NCI-H1436 (cell line): ENCODE results near the gene TBC1D25.

Experiments used
- DNase-seq: peaks from one replicate; lab custom pipeline; 2025; lab: John Stamatoyannopoulos, UW

The TBC1D25 gene, protein sequence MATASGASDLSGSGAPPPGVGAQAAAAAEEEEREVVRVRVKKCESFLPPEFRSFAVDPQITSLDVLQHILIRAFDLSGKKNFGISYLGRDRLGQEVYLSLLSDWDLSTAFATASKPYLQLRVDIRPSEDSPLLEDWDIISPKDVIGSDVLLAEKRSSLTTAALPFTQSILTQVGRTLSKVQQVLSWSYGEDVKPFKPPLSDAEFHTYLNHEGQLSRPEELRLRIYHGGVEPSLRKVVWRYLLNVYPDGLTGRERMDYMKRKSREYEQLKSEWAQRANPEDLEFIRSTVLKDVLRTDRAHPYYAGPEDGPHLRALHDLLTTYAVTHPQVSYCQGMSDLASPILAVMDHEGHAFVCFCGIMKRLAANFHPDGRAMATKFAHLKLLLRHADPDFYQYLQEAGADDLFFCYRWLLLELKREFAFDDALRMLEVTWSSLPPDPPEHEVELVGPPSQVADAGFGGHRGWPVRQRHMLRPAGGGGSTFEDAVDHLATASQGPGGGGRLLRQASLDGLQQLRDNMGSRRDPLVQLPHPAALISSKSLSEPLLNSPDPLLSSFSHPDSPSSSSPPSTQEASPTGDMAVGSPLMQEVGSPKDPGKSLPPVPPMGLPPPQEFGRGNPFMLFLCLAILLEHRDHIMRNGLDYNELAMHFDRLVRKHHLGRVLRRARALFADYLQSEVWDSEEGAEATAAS

DNA sequence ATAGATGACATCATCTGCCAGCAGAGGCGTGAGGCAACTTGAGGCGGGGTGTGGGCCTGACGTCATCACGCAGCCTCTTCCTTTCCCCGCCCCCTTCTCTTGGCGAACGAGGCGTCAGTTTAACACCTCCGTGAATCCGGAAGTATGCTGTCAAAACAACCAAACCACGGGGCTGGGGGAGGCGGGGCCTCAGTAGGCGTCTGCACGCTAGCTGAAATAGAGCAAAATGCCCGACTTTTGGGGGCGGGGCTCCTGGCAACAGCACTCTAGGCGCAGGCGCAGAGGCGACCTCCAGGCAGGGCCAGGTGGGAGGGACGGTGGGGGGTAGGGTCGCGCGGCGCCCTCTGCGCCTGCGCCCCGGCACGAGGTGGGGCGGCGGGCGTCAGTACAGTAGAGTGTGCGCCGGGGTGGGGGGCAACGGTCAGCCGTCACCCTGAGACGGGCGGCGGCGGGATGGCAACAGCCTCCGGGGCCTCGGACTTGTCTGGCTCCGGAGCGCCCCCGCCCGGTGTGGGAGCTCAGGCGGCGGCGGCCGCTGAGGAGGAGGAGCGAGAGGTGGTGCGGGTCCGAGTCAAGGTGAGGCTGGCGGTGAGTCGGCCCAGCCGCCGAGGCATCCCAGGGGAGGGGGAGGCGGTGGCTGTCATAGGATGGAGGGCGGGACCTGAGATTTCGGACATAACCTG lies at the start of gene TBC1D25:
Gene TBC1D25, plus strand, starts transcription at position 370 of the 683 bp plus-strand sequence. Its CDS starts 84 bp downstream, at position 454.
- DNase-seq = peak; percentile 95

DNA sequence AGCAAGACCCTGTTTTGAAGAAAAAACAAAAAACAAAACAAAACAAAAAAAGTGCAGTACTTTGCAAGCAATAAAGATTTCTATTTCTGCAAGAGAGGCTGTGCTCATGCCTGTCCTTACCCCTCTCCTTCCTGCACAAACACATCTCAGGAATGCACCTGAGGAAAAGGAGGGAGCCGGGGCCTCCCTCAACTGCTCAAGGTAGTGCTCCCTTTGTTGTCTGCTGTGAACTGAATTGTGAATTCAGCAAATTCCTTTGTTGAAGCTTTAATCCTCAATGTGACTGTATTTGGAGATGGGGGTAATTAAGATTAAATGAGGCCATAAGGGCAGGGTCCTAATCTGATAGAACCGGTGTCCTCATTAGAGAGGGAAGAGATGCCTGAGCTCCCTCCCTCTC lies 49.6 kb upstream of the TBC1D25 start:
- no peak for DNase-seq

DNA sequence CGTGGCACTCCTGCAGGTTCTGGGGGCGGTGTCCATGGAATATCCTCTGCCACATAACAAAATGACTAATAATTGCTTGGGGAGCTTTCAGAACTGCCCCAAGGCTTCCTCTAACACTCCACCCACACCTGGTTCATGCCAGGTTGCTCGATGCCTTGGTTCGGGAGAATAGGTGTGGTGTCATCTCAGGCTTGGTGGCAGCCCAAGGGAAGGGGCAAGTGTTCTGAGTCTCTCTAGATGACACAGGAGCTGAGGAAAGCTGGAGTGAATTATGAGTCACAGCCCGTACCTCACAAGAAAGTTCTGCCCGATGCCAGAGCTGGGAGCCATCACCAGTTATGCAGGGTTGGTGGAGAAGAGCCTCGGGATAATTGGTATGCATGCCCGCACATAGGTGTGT lies 48.9 kb upstream of the TBC1D25 start:
- DNase-seq = no peak

DNA sequence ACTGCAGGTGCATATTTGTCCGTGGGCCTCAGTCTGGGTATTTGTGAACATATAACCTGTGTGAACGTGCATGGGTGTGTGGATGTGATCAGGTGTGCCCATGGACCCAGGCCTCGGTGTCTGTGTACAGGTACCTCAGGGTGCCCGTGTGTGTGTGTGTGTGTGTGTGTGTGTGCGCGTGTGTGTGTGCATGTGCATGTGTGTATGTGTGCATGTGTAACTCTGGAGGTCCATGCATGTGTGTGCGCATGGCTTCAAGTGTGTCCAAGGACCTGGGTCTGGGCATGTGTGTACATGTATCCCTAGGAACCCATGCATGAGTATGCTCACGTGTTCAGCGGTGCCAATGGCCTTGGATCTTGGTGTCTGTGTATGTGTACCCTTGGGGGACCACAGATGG lies 47.7 kb upstream of the TBC1D25 start:
- no peak for DNase-seq

DNA sequence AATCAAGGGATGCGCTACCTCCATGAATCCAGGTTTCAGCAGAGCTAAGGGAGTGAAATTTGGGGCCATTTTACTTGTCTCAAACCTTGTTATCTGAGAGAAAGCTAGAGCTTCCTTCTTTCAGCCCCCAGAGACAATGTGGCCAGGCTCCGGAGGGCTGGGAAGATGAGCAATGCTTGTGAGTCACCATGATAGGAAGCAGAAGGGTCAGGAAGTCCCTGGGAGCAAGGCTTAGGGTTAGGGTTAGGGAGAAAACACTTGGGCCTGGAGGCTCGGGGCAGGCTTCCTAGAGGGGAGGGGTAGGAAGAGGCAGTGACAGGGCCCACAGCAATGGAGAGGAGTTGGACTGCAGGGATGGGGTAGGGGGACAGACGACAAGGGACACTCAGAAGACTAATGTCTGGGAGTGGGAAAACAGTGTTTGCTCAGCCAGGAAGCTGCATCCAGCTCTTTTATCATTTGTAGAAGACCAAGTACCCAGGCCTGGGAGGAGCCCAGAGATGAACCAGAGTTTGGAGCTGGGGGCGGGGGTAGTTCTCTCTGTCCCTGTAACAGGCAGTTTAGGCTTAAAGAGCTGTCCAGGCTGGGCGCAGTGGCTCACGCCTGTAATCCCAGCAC lies 47.1 kb upstream of the TBC1D25 start:
- DNase-seq = no peak

DNA sequence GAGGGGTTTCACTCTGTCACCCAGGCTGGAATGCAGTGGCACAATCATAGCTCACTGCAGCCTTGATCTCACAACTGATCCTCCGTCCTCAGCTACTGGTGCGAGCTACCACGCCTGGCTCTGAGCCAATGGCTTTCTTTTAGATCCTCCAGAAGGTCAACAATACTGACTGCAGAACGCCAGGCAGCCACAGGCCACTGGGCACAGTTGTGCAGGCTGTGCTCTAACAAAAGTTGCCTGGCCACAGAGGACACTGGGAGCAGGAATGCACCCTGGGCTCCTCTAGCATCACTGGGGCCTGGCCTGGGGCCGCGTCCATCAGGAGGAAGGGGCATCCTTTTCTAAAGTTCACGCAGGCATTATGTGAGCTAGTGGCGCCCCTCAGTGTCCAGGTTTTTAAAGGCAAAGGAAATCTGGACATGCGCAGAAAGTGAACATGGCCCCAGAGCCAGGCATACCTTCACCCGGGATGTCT lies 45.6 kb upstream of the TBC1D25 start:
- DNase-seq = no peak

DNA sequence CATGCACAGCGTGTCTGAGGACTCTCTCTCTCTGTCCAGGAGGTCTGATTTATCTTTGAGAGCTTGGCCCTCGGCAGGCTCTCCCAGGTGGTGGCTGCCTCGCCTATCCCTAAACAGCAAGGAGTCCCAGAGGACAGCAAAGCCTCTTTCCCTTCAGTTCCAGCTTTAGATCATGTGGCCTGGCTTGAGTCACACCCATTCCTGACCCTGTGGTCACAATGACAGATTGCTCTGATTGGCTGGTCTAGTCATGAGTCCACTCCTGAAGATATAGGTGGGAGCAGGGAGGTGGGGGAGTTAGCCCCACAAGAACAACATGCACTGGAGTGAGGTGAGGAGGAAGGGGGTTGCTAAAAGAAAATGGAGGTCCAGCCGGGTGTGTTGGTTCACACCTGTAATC lies 42.9 kb upstream of the TBC1D25 start:
- DNase-seq = no peak

DNA sequence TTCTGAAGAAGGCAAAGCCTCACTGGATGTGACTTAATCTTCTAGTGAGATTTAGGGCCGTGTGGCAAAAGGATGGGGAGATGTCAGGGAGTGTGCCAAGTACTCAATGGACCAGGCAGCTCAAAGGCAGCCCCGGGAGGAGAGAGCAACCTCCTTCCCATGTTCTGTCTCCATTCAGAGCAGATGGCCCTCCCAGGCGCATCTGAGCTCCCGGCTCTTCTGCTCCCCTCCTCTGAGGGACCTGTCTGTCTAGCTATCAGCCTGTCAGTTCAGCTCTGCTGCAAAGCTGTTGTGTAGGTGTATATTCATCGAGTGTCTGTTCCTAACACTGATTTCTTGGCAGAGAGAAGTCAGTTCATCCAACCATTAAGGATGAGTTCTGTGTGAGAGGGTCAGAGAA lies 41.6 kb upstream of the TBC1D25 start:
- DNase-seq = no peak

DNA sequence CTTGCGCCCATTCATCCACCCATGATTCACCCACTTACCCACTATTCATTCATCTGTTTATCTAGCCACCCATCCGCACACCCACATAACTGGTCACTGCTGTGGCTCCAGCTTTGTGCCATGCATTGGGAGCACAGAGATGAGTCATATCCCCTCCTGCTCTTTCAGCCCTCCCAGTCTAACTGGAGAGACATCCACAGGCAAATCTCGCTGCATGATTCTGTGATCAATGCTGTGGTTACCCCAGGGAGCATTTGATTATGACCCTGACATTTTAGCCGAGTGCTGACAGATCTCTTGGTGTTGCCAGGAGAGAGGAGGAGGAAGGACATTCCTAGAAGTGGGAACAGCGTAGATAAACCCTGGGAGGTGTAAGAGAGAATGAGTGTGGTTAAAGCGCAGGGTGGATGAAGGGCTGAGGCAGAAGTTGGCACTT lies 41.1 kb upstream of the TBC1D25 start:
- DNase-seq = no peak

DNA sequence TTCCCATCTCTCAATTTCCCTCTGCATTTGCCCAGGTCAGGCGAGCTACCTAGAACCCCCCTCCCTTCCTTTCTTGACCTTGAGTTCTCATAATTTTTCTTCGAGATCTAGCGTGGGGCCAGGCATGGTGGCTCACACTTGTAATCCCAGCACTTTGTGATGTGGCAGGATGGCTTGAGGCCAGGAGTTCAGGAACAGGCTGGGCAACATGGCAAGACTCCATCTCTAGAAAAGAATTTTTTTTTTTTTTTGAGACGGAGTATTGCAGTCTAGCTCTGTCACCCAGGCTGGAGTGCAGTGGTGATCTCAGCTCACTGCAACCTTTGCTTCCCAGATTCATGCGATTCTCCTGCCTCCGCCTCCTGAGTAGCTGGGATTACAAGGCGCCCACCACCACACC lies 35.3 kb upstream of the TBC1D25 start:
- no peak for DNase-seq

DNA sequence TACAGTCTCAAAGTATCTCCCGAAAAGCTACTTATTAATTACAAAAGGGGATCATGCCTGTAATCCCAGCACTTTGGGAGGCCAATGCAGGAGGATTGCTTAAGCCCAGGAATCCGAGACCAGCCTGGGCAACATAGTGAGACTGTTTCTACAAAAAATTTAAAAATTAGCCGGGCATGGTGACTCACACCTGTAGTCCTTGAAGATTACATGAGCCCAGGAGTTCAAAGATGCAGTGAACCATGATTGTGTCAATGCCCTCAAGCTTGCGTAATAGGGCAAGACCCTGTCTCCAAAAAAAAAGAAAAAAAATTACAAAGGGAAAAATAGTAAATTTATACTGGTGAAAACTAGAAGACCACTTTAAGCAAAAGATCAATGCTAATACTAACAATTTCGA lies 34.0 kb upstream of the TBC1D25 start:
- DNase-seq = no peak

DNA sequence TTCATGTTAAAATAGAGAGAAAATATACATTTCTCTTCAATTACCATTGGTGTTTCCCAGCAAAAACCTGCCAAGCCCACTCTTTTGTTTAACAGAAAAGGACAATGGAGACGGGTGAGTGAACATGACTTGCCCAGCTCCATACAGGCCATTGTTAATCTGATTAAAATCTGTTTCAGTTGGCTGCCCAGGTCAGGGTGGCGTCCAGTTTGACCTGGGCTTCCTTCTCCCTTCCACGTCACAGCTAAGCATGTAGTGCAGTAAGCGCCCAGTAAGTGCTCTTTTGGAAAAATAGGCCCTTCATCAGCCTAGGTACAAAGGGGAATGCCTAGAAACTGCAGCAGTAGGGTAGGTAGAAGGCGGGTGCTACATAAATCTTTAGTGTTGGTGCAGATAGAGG lies 32.3 kb upstream of the TBC1D25 start:
- no peak for DNase-seq

DNA sequence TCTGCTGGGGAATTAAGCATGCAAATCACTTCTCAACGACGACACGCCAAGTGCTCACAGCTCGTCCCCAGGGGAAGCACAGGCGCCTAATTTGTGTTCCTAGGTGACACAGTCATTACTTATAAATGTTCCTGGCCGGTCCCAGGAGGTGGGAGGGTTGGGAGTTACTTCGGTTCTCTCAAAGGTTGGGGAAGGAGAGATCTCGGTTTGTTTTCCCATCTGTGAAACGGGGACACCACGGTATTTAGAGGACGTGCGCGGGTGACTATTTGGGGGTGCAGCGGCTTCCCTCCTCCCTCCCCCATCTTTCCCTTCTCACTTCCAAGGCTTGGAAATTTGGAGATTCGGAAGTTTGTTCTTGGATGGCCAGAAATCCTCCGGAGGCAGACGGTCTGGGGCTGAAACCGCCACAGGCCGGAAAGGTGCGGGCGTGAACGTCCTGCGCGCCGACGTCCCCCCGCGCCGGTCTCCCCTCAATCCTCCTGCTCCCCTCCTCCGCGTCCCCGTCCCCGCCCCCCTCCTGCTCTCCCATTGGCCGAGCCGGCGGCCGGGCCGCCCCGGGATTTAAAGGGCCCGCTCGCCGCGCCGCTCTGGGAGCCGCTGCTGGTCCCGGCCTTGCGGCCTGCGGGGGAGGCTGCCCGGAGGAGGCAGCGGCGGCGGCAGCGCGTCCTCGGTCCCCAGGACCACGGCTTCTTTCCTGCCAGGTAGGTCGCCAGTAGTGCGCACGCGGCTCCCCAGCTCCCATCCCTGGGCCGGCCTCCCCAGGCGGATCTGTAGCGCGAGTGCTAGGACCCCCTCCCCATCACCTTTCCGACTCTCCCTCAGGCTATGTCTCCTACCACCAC lies 30.9 kb upstream of the TBC1D25 start, which contains the start of gene PORCN:
Gene PORCN, plus strand, starts transcription at position 593 of the 845 bp plus-strand sequence. CDS start 829 bp downstream, outside the sequence.
- DNase-seq = peak; percentile 76

DNA sequence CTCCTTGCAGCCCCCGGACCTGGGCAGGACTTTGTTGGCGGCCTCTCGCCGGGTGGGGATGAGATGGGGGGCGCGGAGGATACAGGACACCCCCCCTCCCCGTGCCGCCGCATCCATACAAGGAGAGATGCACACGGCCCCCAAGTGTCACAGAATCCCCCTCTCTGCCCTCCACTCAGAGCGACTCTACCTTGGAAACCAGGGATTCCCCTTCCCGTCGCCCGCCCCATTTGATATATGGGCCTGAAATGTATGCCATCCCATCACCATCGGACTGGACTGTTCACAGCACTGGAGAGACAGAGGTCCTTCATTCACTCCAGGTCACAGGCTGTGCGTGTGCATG lies 30.3 kb upstream of the TBC1D25 start:
- DNase-seq = no peak

DNA sequence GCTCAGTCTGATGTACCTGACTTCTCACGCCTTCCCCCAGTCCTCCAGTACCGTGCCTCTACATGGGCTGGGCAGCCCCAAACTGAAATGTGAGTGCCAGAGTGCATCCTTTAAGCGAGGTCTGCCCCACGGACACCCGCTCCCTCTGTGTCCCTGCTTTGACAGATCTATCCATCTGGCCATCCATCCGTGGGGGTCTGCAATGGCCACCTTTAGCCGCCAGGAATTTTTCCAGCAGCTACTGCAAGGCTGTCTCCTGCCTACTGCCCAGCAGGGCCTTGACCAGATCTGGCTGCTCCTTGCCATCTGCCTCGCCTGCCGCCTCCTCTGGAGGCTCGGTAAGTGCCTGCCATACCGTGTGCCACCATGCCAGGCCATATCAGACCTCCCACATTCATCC lies 29.9 kb upstream of the TBC1D25 start:
- DNase-seq = no peak

DNA sequence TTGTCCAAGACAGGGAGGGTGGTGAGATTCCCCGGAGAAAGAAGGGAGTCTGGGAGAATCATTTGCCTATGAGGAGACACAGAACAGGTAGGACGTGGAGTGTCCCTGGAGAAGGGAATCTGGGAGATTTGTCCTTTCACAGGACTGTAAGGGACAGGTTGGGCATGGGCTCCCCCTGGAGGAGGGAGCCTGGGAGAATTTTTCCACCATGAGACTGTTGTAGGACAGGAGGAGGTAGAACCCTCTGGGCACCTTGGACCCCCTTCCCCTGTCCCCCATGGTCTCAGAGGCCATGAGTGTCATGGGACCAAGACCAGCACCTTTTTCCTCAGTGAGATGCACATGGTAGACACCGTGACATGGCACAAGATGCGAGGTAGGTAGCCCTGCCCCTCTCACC lies 28.0 kb upstream of the TBC1D25 start:
- DNase-seq = peak; percentile 1

DNA sequence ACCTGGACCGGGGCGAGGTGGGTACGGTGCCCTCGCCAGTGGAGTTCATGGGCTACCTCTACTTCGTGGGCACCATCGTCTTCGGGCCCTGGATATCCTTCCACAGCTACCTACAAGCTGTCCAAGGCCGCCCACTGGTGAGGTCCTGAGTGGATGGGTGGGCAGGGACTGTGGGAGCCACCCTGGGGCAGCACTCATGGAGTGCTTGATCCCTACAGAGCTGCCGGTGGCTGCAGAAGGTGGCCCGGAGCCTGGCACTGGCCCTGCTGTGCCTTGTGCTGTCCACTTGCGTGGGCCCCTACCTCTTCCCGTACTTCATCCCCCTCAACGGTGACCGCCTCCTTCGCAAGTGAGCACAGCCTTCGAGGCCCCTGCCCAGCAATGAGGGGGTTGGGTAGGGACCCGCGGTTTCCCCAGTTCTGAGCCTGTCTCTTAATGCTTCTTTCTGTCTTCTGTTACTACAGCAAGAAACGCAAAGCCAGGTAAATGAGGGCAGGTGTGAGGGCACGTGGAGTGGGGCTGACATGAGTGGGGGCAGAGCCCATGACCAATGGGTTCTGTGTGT lies 27.1 kb upstream of the TBC1D25 start:
- no peak for DNase-seq

DNA sequence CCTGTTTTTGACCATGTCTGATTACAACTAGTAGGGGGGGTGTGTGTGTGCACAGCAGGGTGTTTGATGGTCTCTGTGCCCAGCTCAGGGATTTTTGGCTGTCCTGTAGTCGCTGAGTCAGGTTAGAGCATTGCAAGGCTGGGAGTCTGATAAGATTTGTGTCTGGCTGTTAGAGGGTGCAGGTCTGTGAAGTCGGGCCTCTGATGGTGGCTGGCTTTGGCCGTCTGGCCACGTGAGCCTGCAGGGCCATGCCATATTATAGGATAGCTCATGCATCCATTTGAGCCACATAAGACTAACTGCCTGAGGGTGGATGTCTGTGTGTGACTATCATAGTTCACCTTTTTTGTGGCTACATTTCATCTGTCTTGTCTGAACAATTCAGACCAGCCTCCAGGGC lies 25.8 kb upstream of the TBC1D25 start:
- no peak for DNase-seq

DNA sequence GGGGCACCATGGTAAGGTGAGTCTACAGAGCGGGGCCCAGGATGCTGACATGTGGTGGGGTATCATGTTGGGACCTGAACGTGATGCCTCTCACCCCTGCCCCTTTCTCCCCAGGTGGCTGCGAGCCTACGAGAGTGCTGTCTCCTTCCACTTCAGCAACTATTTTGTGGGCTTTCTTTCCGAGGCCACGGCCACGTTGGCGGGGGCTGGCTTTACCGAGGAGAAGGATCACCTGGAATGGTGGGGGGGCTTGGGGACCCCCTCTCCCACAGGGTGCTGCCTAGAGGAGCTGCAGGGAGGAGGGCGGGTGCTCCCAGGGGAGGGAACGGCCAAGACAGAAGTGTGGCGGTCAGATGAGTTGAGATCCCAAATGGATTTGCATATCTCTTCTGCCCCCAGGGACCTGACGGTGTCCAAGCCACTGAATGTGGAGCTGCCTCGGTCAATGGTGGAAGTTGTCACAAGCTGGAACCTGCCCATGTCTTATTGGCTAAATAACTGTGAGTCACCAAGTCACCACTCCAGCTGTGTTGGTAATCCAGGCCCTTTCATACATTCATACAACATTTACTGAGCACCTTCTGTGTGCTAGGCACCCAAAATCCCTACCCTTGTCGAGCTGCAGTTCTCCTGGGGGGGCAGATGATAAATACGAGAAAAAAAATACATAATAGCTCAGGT lies 25.2 kb upstream of the TBC1D25 start:
- no peak for DNase-seq

DNA sequence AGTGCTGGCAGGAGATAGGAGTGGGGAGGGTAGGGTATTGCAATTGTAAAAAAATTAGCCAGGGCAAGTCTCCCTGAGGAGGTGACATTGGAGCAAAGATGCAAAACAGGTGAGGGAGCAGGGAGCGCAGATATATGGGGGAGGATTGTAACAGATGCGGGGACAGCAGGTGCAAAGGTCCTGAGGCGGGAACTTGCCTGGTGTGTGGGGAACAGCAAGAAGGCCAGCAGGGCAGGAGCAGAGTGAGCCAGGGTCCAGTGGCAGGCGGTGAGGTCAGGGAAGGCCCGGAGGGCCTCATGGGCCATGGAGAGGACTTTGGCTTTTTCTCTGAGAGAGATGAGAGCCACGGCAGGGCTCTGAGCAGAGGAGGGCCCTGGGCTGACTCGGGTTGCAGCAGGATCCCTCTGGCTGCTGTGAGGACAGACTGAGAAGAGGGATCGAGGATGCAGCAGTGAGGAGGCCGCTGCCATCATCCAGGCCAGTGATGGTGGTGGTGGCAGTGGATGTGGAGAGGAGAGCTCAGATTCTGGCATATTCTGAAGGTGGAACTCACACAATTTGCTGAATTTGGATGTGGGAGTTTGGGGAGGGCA lies 24.6 kb upstream of the TBC1D25 start:
- DNase-seq = no peak
